ENCODE results near the gene GLMN. TPM values are rescaled to one million over a fixed set of nuclear protein-coding genes. Genes with fewer than 3 reads are reported as not detected.

Gene GLMN
- total and polyA plus RNA-seq, 9 donors = 4.7 to 14.6 (median 9.7) TPM

DNA sequence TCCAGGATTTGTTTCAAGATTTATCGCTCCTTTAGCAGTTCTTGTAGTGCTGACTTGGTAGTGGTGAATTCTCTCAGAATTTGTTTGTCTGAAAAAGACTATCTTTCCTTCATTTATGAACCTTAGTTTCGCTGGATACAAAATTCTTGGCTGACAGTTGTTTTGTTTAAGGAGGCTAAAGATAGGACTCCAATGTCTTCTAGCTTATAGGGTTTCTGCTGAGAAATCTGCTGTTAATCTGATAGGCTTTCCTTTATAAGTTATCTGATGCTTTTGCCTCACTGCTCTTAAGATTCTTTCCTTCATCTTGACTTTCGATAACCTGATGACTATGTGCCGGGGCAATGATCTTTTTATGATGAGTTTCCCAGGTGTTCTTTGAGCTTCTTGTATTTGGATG is 29.0 kb upstream of the GLMN start:
- Histone ChIP-seq H3K27me3 (no peaks in the 10 kb centered on the region), H3K36me3 (no peaks in the 10 kb centered on the region), H3K27ac (no peak overlapping the region), H3K9me3 (peaks cover 0 to 6% of the 10 kb centered on the region in 2 donors), H3K4me3 (no peak overlapping the region), H3K4me1 (ENCODE audit: insufficient read depth) (no peaks in the 10 kb centered on the region)
- no peak for TF ChIP-seq EP300 (IDR thresholded peaks at IDR 0.05)
- TF ChIP-seq CTCF (IDR thresholded peaks at IDR 0.05) = no peak
- TF ChIP-seq POLR2A (IDR thresholded peaks at IDR 0.05) = no peak
- 97 to 99% (median 97%) methylated on average over 4 of the region's 4 CpGs for WGBS, 3 donors
- intact Hi-C loops (cut with DNase I) = no loop called here
- DNase-seq = no peak

- WGBS, 3 donors = 90 to 100% (median 96%) methylated on average over 1 of the region's 1 CpG
- Histone ChIP-seq H3K27ac (no peak overlapping the region), H3K36me3 (no peaks in the 10 kb centered on the region), H3K4me3 (no peak overlapping the region), H3K9me3 (peaks cover 0 to 6% of the 10 kb centered on the region in 2 donors), H3K4me1 (ENCODE audit: insufficient read depth) (no peaks in the 10 kb centered on the region), H3K27me3 (no peaks in the 10 kb centered on the region)
- TF ChIP-seq CTCF (IDR thresholded peaks at IDR 0.05) (no peak), EP300 (IDR thresholded peaks at IDR 0.05) (no peak), POLR2A (IDR thresholded peaks at IDR 0.05) (no peak)
- intact Hi-C loops (cut with DNase I) = no loop called here
- no peak for DNase-seq
These were observed 27.9 kb upstream of the GLMN start for GRCh38 chr1:92326681-92327080.

DNA sequence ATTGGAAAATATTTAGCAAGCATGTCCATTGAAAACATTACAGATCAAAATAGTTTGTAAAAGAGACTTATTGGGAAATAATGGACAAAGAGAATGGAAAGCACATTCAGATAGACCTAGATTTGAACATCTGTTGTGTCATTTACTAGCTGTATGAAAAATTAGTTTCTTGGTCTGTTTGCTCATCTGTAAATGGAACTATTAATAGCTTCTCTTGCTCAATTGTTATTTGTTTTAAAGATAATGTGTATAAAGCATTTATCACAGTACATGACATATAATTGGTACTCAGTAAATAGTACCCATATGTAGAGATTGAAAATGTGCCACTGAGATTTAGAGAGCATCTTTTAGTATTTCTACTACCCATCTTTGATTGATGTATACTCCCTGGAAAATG is 26.0 kb upstream of the GLMN start:
- no peak for DNase-seq
- intact Hi-C loops (cut with DNase I) = no loop called here
- Histone ChIP-seq H3K27ac (no peak overlapping the region), H3K4me1 (ENCODE audit: insufficient read depth) (no peaks in the 10 kb centered on the region), H3K9me3 (peaks cover 0 to 6% of the 10 kb centered on the region in 2 donors), H3K4me3 (no peak overlapping the region), H3K36me3 (no peaks in the 10 kb centered on the region), H3K27me3 (no peaks in the 10 kb centered on the region)
- TF ChIP-seq POLR2A (IDR thresholded peaks at IDR 0.05) = no peak
- TF ChIP-seq EP300 (IDR thresholded peaks at IDR 0.05) = no peak
- TF ChIP-seq CTCF (IDR thresholded peaks at IDR 0.05) = no peak

DNA sequence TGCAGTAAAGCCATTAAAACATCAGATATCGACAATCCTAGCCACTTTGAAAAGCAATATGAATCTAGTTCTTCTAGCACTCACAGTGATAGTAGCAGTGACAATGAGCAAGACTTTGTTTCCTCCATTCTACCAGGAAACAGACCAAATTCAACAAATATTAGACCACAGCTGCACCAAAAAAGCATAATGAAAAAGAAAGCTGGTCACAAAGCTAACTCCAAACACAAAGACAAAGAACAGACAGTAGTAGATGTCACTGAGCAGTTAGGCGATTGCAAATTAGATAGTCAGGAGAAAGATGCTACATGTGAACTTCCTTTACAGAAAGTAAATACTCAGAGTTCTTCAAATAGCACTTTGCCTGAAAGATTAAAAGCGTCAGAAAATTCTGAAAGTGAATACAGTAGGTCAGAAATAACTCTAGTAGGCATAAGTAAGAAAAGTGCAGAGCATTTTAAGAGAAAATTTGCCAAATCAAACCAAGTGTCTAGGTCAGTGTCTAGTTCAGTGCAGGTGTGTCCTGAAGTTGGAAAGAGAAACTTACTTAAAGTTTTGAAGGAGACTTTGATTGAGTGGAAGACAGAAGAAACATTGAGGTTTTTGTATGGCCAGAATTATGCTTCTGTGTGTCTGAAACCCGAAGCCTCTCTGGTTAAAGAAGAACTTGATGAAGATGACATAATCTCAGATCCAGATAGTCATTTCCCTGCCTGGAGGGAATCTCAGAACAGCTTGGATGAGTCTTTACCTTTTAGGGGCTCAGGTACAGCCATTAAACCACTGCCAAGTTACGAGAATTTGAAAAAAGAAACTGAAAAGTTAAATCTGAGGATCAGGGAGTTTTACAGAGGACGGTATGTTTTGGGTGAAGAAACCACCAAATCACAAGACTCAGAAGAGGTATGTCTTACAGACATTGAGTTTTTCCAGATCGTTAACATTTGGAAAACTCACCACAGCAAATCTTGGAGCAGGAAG is 25.0 kb upstream of the GLMN start:
- Histone ChIP-seq H3K9me3 (peaks cover 0 to 6% of the 10 kb centered on the region in 2 donors), H3K4me3 (no peak overlapping the region), H3K36me3 (no peaks in the 10 kb centered on the region), H3K4me1 (ENCODE audit: insufficient read depth) (no peaks in the 10 kb centered on the region), H3K27ac (no peak overlapping the region), H3K27me3 (no peaks in the 10 kb centered on the region)
- no peak for TF ChIP-seq EP300 (IDR thresholded peaks at IDR 0.05)
- no peak for TF ChIP-seq POLR2A (IDR thresholded peaks at IDR 0.05)
- TF ChIP-seq CTCF (IDR thresholded peaks at IDR 0.05) = no peak
- DNase-seq = no peak
- 96 to 97% (median 96%) methylated on average over 7 of the region's 7 CpGs for WGBS, 3 donors
- intact Hi-C loops (cut with DNase I) = no loop called here

Data from ovary (tissue), 9 donors.